ENCODE results near the gene KIAA0825.

The KIAA0825 gene

DNA sequence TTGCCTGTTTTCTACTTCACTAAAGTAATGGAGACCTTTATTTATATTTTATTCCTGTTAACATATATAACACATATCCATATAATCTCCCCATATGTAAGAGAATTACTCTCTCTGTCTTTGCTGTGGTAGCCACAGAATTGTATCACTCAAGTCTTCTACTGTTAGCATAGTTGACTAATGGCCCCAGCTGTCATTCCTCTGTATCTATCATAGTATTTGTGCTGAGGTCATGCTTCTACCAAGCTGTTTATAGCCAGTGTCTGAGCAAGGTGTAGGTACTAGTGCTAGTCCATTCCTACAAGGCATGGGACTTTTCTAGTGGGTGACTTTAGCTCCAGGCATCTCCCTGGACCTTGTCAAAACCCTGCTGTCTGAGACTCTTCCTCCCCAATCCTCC, 244.1 kb downstream of the KIAA0825 start:
- TF ChIP-seq GATA3 (IDR thresholded peaks at IDR 0.05; ENCODE audit: low read depth, low read length), result no peak
- TF ChIP-seq GATA2 (IDR thresholded peaks at IDR 0.05; ENCODE audit: low read depth, low read length), result no peak

DNA sequence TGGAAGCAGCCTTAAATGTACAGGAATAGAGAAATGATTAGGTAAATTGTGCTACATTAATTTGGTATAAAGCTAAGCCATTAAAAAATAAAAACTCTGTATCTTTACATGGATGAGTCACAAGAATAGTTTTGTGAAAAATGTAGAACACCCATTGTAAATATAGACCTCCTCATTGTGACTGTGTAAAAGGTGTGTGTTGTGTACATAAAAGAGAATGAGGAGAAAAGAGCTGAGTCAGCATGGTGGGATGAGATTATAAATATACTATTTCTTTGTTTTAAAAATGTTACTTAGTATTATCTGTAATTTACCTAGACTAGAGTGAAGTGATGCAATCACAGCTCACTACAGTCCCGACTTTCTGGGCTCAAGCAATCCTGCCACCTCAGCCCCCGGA, 250.5 kb downstream of the KIAA0825 start:
- TF ChIP-seq GATA3 (IDR thresholded peaks at IDR 0.05; ENCODE audit: low read depth, low read length) (no peak), GATA2 (IDR thresholded peaks at IDR 0.05; ENCODE audit: low read depth, low read length) (no peak)

DNA sequence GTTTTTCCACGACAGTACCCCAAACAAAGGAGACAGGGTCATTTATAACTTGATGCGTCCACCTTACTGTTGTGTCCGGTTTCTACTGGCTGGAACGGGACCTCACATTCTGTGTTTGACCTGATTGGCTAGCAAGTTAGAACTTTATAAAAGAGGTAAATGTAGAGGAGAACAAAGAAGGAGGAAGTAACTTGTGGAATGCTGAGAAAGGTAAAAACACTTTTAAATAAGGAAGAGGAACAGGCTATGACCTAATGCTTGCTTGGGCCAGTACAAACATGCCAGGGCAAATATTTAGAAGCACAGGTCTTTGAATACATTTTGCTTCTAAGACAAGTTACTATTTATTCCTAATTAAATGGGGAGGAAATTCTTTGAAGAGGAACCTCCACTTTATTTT, 251.6 kb downstream of the KIAA0825 start:
- TF ChIP-seq GATA3 (IDR thresholded peaks at IDR 0.05; ENCODE audit: low read depth, low read length), result no peak
- no peak for TF ChIP-seq GATA2 (IDR thresholded peaks at IDR 0.05; ENCODE audit: low read depth, low read length)

DNA sequence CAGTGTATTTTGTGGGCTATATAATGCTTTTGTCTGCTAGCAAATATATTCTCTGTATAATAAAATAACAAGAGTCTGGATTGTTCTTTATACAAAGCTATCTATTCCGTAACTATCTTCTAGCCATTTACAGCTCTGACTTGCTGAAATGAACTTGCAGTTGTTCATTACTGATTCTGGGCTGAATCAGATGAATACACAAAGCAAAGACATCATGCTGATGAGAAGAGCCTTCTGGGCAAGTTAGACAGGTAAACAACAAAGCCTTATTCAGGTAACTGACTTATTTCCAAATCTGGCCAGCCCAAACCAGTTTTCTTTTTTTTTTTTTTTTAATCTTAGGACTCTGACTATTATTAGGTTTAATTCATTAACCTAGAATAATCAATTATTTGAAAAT, 255.5 kb downstream of the KIAA0825 start:
- TF ChIP-seq GATA2 (IDR thresholded peaks at IDR 0.05; ENCODE audit: low read depth, low read length) (no peak), GATA3 (IDR thresholded peaks at IDR 0.05; ENCODE audit: low read depth, low read length) (no peak)

DNA sequence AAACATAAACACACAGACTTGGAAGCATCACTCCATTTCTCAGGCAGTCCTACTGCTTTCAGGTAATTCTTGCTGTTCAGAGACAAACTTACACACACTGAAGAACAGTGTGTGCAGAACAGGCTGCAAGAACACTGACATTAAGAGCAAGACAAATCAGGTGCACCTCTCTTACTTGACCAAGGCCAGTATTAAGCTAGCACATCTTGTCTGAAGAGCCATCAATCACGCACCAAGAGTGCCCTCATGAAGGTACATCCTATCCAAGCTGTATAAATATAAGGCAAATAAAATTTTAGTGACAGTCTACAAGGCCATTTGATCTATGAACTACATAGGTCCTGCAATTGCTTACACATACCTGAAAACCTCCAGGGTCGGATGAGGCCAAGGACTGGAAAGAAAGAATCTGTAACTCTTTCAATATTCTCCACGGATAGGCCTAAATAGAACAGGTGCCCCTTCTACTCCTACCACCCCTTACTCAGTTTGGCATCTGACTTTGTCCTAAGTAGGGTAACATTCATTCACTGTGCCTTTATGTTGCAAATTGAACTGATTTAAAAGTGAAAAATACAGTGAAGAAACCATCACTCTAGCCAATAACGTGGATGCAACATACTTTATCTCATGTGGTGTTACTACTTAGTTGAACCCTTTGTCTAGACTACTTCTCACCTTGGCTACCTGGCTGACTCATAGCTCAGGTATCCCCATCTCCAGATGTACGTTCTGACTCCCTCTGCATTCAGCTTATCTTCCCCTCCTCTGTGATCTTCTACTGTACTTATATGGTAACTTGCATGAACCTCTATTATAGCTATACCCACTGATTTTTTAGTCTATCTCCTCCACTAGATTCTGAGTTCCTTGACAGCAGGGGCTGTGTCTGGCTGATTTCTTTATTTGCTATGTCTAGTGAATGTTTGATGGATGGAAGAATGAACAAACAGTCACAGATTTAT, 256.3 kb downstream of the KIAA0825 start:
- TF ChIP-seq GATA2 (IDR thresholded peaks at IDR 0.05; ENCODE audit: low read depth, low read length), result no peak
- TF ChIP-seq GATA3 (IDR thresholded peaks at IDR 0.05; ENCODE audit: low read depth, low read length), result no peak

DNA sequence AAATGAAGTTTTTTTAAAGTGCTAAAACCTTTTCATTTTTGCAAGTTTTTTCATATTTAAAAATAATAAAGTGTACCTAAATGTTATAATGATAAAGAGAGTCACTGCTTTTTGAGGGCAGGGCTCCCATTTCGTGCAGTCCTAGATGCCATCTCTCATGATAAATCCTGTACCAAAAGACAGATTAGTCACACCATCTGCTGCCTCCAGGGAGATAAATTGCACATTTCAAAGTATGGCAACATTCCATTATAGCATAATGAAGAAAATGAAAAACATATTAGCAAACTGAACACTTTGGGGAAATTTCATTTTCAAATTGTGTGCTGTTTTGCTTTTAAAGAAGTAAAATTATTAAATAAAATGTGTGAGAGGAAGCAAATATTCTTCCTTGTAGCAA, 257.2 kb downstream of the KIAA0825 start:
- TF ChIP-seq GATA3 (IDR thresholded peaks at IDR 0.05; ENCODE audit: low read depth, low read length) (no peak), GATA2 (IDR thresholded peaks at IDR 0.05; ENCODE audit: low read depth, low read length) (no peak)

DNA sequence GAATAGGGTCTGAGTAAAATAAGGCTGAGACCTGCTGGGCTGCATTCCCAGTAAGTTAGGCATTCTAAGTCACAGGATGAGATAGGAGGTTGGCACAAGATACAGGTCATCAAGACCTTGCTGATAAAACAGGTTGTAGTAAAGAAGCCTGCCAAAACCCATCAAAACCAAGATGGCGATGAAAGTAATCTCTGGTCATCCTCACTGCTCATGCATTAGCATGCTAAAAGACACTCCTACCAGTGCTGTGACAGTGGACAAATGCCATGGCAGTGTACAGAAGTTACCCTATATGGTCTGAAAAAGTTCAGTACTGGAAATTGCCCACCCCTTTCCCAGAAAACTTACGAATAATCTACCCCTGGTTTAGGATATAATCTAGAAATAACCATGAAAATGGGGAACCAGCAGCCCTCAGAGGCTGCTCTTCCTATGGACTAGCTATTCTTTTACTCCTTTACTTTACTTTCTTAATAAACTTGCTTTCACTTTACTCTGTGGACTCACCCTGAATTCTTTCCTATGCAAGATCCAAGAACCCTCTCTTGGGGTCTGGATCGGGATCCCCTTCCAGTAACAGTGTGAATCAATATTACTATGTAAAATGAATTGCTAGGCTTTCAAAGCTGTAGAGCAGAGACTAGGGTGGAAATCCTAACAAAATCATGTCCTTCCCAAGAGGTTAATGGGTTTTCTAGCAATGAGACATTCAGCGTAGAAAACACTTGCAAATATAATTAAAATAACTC, 257.8 kb downstream of the KIAA0825 start:
- TF ChIP-seq GATA2 (IDR thresholded peaks at IDR 0.05; ENCODE audit: low read depth, low read length) (no peak), GATA3 (IDR thresholded peaks at IDR 0.05; ENCODE audit: low read depth, low read length) (no peak)

DNA sequence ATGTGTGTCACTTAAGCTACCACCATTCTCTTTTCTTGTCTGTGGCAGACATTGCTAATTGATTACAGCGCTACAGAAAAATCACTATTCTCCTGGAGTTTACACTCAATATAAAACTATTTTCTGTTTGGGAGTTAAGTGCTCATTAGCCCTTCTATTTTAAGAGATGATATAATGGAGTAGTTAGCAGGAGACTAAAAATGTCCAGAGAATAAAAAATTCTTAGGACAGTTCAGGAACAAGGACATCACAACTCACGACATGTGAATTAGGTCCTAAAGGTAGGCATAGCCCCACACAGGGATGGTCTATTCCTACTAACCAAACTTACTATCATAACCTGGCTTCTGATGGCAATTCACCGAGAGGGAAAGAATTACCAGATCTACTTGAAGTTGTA, 258.5 kb downstream of the KIAA0825 start:
- TF ChIP-seq GATA2 (IDR thresholded peaks at IDR 0.05; ENCODE audit: low read depth, low read length) (no peak), GATA3 (IDR thresholded peaks at IDR 0.05; ENCODE audit: low read depth, low read length) (no peak)

DNA sequence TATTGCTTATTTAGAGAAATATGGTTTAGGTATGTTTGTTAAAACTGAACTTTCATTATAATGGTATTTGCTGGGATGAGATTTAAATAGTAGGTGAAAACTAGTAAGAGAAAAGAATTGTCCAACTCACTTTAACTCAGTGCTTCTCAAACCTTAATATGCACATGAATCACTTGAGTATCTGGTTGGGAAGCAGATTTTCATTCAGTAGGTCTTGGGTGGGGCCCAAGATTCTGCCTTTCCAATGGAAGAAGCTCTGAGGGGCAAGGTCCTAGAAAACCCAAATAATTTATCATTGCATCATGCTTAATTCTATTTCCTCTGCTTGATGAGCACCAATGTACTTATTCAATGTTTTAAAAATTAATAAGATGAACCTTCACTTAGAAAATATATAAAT, 262.6 kb downstream of the KIAA0825 start:
- TF ChIP-seq GATA2 (IDR thresholded peaks at IDR 0.05; ENCODE audit: low read depth, low read length) (no peak), GATA3 (IDR thresholded peaks at IDR 0.05; ENCODE audit: low read depth, low read length) (no peak)

DNA sequence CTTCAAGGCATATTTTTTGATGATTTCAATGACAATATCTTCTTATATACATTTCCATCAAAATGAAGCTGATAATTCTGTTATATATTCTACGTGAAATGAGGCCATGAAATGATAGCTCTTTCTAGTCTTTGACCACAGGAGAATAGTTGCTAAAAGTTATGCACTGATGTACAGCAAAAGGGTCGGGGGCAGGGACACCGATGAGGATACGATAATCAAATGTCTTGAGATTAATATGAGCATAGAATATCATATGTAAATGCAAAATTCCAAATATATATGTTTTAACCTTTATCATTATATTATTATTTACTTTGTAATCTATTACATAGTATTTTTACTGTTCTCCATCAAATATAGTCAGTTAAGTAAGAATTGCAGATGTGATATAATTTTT, 264.8 kb downstream of the KIAA0825 start:
- TF ChIP-seq GATA3 (IDR thresholded peaks at IDR 0.05; ENCODE audit: low read depth, low read length) (no peak), GATA2 (IDR thresholded peaks at IDR 0.05; ENCODE audit: low read depth, low read length) (no peak)

DNA sequence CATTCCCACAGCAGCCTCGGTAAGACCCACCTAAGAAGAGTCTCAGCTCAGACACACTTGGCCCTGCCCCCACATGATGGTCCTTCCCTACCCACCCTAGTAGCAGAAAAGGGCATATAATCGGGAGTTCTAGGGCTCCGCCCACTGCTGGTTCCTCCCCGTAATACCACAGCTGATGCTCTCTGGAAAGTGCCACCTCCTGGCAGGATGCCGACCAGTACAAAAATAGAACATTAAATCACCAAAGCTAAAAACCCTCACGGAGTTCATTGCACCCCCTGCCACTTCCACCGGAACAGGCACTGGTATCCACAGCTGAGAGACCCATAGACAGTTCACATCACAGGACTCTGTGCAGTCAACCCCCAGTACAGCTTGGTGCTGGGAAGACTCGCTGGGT, 271.3 kb downstream of the KIAA0825 start:
- TF ChIP-seq GATA2 (IDR thresholded peaks at IDR 0.05; ENCODE audit: low read depth, low read length) (no peak), GATA3 (IDR thresholded peaks at IDR 0.05; ENCODE audit: low read depth, low read length) (no peak)

DNA sequence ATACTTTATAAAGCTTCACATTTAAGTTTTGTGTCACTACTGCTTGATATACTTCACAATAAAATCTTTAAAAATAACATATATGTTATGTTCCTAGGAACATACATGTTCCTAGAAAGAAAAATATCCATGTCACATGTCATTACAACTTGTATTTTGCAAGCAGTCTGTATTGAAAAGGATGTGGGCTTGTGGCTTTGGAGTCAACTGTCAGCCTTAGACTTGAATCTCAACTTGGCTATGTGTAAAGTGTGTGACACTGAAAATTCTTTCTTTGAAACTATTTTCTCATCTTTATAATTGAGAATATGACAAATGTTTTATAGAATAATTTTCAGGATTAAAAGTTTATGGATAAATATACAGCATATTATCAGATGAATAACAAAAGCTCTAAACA, 273.1 kb downstream of the KIAA0825 start:
- TF ChIP-seq GATA3 (IDR thresholded peaks at IDR 0.05; ENCODE audit: low read depth, low read length) (no peak), GATA2 (IDR thresholded peaks at IDR 0.05; ENCODE audit: low read depth, low read length) (no peak)

DNA sequence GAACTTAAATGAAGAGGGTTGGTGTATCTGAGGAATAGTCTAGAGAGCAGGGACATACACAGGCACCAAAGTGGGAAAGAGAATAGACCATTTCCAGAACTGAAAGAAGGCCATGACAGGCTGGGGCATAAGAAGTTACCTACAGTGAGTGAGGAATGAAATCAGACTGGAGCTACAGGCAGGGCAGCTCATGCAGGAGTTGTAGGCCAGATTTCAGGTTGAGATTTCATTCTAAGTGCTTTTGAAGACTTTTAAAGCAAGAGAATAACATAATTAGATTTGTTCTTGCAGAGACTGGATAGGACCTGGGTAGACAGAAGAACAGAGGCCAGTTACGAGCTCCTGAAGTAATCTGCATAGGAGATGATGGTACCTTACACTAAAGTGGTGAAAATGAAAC, 280.8 kb downstream of the KIAA0825 start:
- TF ChIP-seq GATA3 (IDR thresholded peaks at IDR 0.05; ENCODE audit: low read depth, low read length) (no peak), GATA2 (IDR thresholded peaks at IDR 0.05; ENCODE audit: low read depth, low read length) (no peak)

DNA sequence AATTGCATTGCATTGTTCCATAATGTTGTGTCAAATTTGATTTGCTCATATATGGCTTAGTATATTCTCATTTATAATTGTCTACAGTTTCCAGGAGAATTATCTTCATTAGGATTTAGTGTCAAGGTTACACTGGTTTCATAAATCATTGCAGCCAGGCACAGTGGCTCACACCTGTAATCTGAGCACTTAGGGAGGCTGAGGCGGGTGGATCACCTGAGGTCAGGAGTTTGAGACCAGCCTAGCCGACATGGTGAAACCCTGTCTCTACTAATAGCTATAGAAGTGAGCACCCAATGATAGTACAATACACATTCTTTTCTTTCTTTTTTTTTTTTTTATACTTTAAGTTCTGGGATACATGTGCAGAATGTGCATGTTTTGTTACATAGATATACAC, 282.5 kb downstream of the KIAA0825 start:
- TF ChIP-seq GATA2 (IDR thresholded peaks at IDR 0.05; ENCODE audit: low read depth, low read length) (no peak), GATA3 (IDR thresholded peaks at IDR 0.05; ENCODE audit: low read depth, low read length) (no peak)

DNA sequence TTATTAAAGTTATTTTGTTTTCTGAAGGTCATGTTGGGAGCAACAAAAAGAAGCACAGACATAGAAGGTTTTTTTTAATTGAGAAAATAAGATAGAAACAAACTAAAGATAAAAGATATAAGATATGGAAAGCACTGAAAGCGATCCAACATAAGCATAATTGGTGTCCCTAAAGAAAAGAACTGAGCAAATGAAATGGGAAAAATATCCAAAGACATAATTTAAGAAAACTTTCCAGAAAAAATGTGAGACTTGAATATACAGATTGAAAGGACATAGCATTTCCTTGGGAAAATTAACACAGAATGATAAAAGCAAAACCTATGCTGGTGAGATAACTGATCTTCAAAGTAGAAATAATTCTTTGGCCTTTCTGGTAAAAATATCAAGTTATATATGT, 289.3 kb downstream of the KIAA0825 start:
- TF ChIP-seq GATA2 (IDR thresholded peaks at IDR 0.05; ENCODE audit: low read depth, low read length) (no peak), GATA3 (IDR thresholded peaks at IDR 0.05; ENCODE audit: low read depth, low read length) (no peak)
